Stimulated activated naive CD8-positive, alpha-beta T cell treated with anti-CD3 and anti-CD28 coated beads, Interleukin-15, Interleukin-2, amounts not matched to agents 100 U/mL and 50 U/mL, for 24 hours (primary cell): ENCODE measurements around the gene CLRN2.
A peak's percentile ranks its signal among the peaks of the same experiment; 100 is the strongest.

Source experiments
- ATAC-seq: fragments of 150-1000 bp; cut with Tn5 transposase; one replicate; pipeline ENCODE4 v1.10.0; 2021
- DNase-seq: peaks from one replicate; pipeline ENCODE4 v3.0.0; 2021

The CLRN2 gene, protein sequence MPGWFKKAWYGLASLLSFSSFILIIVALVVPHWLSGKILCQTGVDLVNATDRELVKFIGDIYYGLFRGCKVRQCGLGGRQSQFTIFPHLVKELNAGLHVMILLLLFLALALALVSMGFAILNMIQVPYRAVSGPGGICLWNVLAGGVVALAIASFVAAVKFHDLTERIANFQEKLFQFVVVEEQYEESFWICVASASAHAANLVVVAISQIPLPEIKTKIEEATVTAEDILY

DNA sequence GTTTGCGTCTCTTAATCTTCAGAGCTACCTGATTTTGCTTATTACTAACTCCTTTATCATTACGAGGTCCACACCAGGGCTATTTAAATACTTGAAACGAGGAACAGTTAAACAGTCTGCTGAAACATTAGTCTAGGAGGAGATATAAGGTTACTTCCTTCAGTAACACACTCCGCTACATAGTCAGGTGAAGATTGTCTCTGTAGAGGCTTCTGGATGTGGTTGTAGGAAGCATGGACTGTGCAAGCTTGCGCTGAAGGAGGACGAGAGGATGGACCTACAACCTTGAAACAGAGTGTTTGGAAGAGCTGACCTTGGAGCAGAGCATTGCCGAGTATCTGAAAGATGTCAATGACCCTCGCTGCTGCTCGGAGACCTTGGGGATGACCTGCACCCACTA, at the start of gene CLRN2:
Gene CLRN2 (plus strand): TSS at position 301 of the 400 bp plus-strand sequence. CDS start 102 bp downstream, outside the sequence.
- DNase-seq (no peak), ATAC-seq (no peak)

DNA sequence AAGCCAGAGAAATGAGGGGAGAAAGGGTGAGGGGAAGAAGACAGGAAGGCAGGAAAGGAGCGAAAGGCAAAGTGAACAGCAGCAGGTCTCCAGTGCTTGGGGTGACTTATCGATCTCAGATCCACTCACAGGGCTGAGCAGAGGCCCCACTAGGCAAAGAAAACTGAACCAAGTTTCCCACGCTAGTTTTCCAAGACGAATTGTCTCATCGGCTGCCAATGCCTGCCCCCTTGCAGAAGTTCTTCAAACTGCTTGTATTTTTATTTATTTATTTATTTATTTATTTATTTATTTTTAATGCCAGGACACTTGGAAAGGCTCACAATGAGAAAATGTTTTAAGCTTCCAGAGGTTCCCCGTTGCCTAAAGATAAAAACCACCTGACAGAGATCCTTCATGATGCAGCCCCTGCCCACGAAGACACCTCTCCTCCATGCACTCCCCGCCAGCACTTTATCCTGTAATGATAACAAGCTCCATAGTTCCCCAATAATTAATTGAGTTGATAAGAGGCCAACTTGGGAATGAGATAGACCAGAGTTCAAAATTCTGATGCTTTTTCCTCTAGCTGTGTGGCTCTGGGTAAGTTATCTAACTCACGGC, 46.2 kb upstream of the CLRN2 start:
- DNase-seq (no peak), ATAC-seq (no peak)

DNA sequence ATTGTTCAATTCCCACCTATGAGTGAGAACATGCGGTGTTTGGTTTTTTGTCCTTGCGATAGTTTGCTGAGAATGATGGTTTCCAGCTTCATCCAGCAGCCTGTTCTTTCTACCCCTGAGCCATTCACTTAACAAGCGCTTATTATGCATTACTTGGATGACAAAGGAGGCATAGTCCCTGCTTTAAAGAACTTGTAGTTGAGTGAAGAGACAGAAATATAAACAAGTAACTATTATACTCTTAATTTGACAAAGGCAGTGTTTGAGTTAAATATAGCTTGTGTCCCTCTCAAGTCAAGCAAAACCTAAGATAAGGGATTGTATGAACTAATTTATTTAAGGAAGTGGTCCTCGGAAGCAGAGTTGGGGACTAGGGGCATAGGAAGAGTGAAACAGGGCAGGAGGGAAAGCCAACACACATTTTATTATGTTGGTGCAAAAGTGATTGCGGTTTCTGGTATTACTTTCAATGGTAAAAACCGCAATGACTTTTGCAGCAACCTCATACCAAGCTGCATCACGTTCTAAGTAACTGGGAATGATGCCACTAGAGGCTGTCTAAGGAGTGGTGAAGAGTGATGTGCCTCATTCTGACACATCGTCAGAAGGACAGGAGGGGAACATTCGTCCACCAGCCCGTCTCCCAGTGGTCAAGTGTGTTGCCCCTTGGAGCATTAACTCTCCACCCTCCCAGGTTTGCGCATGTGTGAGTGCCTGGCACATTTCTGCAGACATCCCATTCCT, 44.9 kb upstream of the CLRN2 start:
- no peak for DNase-seq
- ATAC-seq, result no peak

DNA sequence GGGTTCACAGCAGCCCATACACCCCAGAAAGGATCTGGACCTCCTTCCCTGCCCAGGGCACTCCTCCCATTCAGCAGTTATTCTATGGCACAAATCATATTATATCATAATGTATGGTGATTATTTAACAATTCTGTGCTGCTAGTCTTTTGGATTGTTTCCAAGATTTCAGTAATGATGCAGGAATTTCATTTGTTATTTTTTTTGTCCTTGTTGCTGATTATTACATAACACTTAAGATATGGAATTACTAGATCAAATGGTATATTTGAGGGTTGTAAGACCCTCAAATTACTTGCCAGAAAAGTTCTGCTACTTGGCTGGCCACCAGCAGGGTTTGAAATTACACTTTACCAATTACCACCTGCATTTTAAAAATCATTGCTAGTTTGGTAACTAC, 39.5 kb upstream of the CLRN2 start:
- ATAC-seq (no peak), DNase-seq (no peak)

DNA sequence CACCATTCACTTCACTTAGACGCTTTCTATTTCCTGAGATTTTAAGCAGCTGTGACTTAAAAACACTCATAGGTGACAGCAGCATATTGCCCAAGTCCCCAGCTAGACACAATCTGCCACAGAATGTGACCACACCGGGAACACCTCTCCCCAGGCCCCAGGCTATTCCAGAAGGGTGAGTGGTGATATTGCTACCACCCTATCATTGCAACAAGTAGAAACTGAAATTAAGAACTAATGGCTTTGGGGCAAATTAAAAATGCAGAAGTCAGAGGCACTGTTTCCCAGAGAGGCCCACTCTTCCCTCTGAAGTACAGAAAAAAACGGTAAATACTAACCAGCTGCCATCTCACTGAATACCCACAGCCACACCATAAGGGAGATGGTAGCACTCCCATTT, 38.1 kb upstream of the CLRN2 start:
- ATAC-seq, result no peak
- DNase-seq, result no peak

DNA sequence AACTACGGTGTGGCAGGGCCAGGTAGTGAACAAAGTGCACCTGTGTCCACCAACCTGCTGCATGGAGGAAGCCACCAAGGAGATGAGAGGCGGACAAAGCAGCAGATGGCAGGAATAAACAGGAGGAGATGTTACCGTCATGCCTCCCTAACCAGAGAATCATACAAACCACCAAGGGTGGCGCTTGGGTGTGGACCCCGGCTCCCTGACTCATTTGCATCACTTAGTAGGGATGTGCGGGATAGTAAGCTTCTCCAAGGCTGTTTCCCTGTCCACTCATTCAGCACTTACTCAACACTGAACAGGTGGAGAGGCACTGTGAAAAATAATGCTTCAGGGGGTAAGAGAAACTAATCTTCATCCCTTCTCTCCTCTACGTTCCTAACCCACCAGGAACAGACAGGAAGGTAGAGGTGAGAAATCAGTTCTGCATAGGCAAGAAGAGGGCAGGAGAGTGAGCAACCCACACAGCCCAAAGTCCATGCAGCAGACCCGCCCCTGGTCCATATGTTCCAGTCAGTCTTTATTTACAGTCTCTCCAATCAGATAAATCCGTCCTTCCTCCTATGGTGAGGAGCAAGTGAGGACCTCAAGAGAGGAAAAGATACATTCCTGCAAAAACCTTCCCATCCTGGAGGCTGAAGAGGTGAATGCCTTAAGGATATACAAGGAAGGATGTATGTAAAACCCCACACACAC, 37.0 kb upstream of the CLRN2 start:
- no peak for DNase-seq
- ATAC-seq, result no peak

DNA sequence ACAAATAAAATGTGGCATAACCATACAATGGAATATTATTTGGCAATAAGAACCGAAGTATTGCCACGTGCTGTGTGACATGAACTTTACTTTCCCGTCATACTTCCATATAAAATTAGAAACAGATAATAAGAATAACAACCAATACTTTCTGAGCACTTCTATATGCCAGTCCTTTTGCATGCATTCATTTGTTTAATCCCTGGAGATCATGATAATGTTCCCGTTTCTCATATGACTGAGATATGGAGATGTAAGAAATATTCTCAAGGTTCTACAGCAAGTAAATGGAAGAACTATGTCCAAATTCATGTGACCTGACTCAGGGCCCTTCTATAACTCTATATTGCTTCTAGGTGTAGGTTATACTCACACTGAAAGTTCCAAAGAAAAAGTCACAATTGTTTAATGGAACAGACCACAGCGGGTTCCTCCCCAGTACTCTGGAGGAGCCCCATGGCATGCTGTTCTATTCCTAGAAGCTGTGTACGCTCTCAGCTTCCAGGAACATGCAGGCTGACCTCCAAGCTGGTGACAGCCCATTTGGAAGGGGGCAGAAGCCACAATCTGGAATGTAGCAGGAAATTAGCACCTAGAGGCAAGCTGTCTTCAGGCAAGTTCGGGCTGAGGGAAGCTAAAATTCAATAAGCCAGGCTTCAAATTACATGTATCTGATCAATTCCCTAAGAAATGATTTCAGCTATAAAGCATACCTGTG, 34.6 kb upstream of the CLRN2 start:
- ATAC-seq (no peak), DNase-seq (no peak)

DNA sequence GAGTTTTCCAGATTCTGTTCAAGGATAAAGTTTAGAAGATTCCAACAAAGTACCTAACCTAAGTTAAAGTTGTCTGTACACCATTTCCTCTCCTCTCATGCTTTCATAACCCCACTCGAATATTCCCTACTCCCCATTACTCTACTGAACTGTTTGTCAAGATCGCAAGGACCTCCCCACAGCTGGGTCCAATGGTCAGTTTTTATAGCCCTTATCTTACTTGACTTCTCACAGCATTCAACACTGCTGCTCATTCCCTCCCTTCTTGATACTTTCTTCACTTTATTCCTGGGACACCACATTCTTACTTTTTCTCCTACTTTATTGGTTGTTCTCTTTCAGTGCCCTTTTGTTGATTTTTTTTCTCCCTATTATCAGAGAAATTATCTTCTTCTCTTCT, 34.0 kb upstream of the CLRN2 start:
- DNase-seq (no peak), ATAC-seq (no peak)

DNA sequence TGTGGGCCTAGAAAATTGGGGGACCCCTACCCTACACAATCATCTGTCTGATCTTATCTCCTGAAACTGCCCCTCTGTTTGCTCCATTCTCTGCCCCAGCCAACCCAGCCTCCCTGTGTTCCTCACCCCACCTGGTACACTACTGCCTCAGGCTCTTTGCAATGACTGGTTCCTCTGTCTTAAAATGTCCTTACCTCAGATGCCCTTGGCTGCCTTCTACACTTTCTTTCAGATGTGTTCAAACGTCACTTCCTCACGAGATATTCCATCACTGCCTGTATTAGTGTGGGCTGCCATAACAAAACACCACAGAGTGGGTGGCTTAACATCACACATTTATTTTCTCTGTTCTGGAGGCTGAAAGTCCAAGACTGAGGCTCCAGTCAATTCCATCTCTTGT, 32.2 kb upstream of the CLRN2 start:
- no peak for DNase-seq
- no peak for ATAC-seq

DNA sequence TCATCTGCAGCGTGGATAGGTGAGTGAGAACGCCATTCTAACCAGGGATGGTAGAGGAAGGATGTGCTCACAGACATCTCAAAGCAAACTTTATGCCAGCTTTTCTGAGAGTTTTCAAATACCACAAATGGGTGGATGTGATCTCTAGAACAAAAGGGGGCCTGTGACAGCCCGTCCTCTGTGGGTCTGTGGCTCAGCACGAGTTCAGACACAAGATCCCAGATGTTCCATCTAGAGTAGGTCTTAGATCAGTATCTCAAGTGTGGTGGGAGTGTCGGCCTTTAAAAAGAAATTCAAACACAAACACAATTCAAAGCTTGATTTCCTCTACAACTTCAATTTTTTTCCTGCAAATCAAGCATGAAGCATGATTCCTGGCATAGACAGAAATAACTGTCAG, 25.8 kb upstream of the CLRN2 start:
- DNase-seq (no peak), ATAC-seq (no peak)

DNA sequence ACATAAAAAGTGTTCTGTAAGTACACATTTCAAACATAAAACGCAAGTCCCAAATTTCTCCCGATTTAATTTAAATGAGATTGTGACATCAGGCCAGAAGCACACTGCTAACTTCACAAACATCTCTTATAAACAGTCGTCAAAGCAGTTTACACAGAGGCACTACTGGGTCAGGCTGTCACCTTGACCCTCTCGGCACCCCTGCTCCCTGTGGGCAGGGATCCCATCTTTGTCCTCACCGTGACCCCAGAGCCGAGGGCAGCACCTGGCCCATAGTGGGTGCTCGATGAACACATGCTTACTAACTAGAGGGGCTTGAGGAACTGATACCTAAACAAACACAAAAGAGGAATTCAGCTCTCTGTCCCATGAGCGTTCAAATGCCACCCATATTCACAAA, 25.2 kb upstream of the CLRN2 start:
- ATAC-seq, result no peak
- no peak for DNase-seq

DNA sequence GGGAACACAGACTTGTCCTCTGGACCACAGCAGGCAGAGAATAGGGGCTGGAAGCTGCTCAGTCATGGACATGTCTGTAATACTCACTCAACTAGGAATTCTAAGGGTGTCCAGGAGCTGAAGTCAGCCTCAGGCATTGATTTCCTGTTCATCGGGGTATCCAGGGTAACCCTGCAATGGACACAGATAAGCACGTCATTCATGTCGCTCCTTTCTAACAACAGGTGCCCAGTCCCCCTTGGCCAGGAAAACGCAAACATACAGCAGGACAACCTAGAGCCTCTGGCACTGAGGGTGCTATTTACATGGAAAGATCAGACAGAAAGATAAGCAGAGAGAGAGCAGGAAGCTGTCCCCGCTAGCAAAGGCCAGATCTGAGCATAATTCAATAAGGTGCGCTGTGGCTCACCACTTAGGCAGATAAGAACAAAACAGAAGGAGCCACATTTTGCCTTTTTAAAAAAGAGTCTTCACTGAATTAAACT, 24.3 kb upstream of the CLRN2 start:
- no peak for DNase-seq
- ATAC-seq, result no peak

DNA sequence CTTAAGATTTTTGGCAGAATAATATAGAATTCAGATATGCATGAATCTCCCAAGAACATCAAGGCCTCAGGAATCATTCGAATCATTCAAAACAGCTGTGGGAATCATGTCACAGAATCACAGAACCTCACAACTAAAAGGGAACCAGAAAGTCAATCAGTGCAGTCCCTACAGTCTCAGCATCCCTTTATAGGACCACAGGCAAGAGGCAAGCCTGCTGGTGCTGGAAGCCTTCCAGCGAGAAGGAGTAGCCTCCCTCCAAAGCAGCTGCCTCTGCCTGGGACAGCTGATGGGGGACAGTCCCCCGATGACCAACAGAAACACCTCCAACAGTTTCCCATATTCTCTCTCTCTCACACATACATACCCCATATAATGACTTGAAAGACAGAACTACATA, 23.8 kb upstream of the CLRN2 start:
- no peak for ATAC-seq
- no peak for DNase-seq

DNA sequence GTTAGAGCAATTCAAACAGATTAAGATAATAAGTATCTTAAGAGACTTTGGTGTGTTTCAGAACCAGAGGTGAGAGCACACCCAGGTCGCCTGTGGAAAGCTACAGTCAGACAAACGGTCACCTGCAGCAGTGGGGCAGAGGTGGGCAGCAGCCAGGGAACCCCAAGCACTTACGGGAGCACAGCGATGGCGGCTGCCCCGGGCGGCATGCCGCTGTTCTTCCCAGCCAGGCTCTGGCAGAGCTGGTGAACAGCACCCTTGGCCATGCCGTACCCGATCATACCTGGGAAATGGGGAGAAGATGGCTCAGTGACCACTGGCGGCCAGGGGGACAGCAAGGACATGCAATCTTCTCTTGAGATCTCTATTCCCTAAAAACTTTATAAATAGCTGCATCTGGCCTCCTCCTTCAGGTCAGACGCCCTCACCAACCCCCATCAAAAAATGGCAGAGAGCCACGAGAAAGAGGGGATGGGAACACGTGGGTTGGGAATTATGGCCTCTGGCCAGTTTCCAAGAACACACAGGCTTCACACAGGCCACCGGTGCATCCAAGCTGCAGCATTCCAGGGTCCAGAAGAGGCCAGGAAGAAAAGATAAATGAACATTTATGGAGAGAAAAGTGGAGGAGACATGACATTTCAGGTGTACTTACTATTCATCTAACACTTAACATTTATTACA, 22.8 kb upstream of the CLRN2 start:
- DNase-seq (no peak), ATAC-seq (no peak)

DNA sequence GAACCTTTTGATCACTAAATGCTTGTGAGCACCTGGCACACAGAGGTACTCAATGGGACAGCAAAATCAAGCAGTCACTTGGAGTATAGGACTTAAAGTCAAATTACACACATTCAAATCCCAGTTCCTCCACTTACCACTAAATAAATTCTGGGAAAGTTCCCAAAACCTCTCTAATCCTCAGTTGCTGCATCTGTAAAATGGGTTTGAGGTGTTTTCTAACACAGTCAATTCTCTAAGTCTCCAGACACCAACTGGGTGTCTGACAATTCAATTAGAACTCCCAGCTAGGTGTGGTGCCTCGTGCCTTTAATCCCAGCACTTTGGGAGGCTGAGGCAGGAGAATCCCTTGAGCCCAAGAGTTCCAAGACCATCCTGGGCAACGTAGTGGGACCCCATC, 22.1 kb upstream of the CLRN2 start:
- ATAC-seq (no peak), DNase-seq (no peak)

DNA sequence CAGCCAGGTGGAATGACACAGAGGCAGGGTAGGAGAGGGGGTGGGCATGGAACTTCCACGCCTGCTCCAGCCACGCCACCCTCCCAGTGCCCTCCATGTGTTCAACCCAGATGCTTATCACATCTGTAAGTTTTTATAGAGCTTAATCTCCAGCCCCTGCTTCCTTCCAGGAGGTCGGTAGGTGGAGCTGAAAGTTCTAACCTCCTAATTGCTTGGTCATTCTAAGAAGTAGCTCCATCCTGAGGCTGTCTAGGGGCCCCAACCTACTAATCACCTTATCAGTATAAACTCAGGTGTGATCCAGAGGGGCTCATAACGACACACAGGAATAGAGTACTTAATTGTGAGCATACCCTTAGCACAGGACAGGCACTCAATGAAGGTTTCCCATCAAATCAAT, 21.3 kb upstream of the CLRN2 start:
- no peak for ATAC-seq
- no peak for DNase-seq

DNA sequence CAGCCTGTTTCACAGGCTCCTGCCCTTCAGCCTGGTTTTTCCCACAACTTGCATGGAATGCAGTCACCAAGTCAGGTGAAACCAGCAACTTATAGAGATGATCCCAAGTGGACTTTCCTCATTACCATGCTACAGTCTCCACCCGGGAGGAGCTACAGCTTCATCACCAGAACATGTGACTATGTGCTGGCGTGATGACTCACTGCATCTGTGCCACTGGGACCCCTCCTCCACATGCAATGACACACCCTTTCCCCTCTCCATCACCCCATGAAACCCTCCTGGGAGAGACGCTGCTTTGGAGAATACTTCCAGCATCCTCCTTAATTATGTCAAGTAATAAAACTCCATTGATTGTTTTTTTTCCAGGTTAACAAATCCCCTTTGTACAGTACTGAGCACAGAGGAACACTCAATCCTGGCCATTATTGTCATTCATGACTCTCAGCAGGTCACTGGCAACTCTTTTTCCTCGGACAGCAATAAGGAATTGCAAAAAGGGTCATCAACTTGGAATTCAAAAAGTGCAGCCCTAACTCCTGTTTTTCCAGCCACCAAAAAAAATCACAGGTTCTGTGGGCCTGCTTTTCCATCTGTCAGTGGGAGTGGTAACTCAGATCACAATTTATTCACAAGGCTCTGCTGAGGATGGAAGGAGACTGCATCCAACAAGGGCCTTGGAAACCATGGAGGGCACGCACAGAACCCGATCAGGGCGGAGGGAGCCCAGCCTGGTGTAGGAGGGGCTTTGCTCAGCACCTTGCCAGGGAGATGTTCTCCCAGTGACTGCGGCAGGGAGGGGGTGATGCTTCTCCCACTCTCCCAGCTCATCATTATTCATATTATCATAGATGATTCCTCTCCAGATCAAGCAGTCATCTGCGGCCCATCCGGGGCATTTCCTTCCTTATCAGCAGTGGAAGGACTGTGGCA, 20.4 kb upstream of the CLRN2 start:
- ATAC-seq, result peak; percentile 87
- peak; percentile 11 for DNase-seq

DNA sequence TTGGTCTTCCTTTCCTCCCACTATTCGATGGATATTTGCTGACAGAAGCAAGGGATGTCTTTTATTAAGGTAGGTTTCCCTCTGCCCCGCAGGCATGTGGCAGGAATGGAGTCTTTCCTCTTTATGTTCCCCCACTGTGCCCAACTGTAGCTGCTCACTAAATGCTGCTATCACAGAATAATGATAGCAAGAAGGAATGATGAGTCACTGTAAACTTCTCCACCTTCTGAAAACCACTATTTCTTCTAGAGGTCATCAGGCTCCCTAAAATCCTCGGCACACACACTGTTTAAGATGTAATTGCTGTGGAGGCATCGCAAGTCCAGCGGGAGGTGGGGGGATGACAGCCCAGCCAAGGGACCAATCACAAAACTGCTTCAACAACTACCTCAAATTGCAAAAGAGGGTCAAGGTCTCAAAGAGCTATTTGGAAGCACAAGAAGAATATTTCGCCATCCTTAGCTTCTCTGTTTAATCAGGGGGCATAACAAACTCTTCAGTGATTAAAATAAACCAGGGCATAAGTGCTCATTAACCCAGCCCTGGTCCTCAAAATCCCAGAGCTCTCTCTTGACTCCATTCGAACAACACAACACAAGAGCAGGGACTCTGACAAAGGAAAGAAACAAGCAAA, 17.0 kb upstream of the CLRN2 start:
- DNase-seq, result no peak
- ATAC-seq, result no peak

DNA sequence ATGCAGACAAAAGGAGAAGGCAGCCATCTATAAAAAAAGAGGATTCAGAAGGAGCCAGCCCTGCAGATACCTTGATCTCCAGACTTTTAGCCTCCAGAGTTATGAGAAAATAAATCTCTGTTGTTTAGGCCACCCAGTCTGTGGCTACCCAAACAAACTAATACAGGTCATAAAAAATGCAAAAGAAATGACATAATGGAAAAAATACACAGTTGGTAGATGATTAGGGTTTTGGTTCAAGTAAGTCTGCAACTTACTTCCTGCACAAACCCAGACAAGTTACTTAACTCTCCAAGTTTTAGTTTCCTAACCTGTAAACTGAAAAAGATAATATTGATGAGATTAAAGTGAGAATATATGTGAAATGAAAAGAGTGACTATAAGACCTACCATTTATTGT, 14.4 kb upstream of the CLRN2 start:
- no peak for DNase-seq
- no peak for ATAC-seq

DNA sequence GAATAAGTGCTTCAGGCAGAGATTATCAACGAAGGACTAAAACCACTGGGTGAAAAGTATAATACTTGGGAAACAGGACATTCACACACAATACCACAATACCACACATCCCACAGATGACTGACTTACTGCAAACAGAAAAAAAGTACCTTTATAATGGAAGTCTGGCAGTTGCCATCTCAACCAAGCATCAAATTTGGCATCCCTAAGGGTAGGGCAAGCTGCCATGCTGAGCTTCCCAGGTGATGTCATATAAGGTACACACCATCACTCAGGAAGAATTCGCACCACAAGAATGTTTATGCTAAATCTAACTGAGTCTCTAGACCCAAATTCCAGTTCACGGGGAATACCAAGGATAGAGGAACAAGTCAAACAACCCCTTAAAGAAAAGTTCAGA, 12.2 kb upstream of the CLRN2 start:
- ATAC-seq (peak; percentile 45), DNase-seq (no peak)
